K562 (cell line): ENCODE results near the gene MIF. TPM values are rescaled to one million over a fixed set of nuclear protein-coding genes. Genes with fewer than 3 reads are reported as not detected.

ENCODE experiments used
- ATF1 ChIP-seq, 2 experiments: fragments of 450-650 bp in 1 of 2; IDR thresholded peaks; 2 replicates each; pipeline ENCODE4 v1.6.1; 2016; ENCODE audit warnings: missing compliant biosample characterization in 1 of 2, missing genetic modification characterization in 1 of 2
- CREM ChIP-seq: IDR thresholded peaks from 2 replicates; pipeline ENCODE4 v1.6.1; 2014; ENCODE audit warnings: antibody characterized with exemption, low read depth
- E2F6 ChIP-seq, 2 experiments: IDR thresholded peaks; 2 replicates each; pipeline ENCODE4 v1.6.1; 2011; ENCODE audit warnings: borderline replicate concordance in 1 of 2, control low read depth in 1 of 2, low read depth in 1 of 2, low read length in 1 of 2, mild to moderate bottlenecking in 1 of 2, mixed read lengths in 1 of 2, moderate library complexity in 1 of 2; ENCODE audit not compliant: insufficient read depth in 1 of 2, insufficient read length in 1 of 2, poor library complexity in 1 of 2, severe bottlenecking in 1 of 2; ENCODE audit errors: extremely low read depth in 1 of 2
- FOXK2 ChIP-seq, 2 experiments: fragments of 450-650 bp; IDR thresholded peaks in 1 of 2; conservative IDR thresholded peaks in 1 of 2; 2 replicates each; pipeline ENCODE4 v1.6.1; 2016; ENCODE audit warnings: low read depth in 2 of 2, mild to moderate bottlenecking in 1 of 2
- HINFP ChIP-seq: fragments of 450-650 bp; conservative IDR thresholded peaks from 2 replicates; pipeline ENCODE4 v1.6.1; 2016; ENCODE audit warnings: missing genetic modification characterization, low read depth, mild to moderate bottlenecking, control low read depth, missing compliant biosample characterization
- KHSRP ChIP-seq: fragments of 450-650 bp; IDR thresholded peaks from 2 replicates; pipeline ENCODE4 v1.6.1; 2017
- NR2C2 ChIP-seq, 2 experiments: fragments of 200-800 bp in 1 of 2; sonication (Bioruptor generic) in 1 of 2; sonication (generic) in 1 of 2; formaldehyde crosslinking in 1 of 2; IDR thresholded peaks; 2 replicates each; pipeline versions ENCODE4 v1.6.1 to v1.8.0; 2016 to 2022; ENCODE audit warnings: mild to moderate bottlenecking in 1 of 2, missing compliant biosample characterization in 1 of 2, missing genetic modification characterization in 1 of 2, missing genetic modification reagents in 1 of 2
- OTX1 ChIP-seq: fragments of 450-650 bp; formaldehyde crosslinking; IDR thresholded peaks from 2 replicates; pipeline ENCODE4 v1.4.0; 2022; ENCODE audit warnings: mild to moderate bottlenecking
- PHF21A ChIP-seq: fragments of 450-650 bp; IDR thresholded peaks from 2 replicates; pipeline ENCODE4 v1.6.1; 2017; ENCODE audit warnings: low read depth, borderline replicate concordance
- PHF8 ChIP-seq: fragments of 200-600 bp; sonication (generic); IDR thresholded peaks from 2 replicates; pipeline ENCODE4 v1.6.1; 2012; ENCODE audit warnings: mixed run types, mild to moderate bottlenecking, inconsistent platforms, low read length, moderate library complexity, borderline replicate concordance
- PML ChIP-seq: IDR thresholded peaks from 2 replicates; pipeline ENCODE4 v1.6.1; 2012; ENCODE audit warnings: low read length, inconsistent platforms
- PTBP1 ChIP-seq: fragments of 200-400 bp; formaldehyde crosslinking; IDR thresholded peaks from 2 replicates; pipeline ENCODE4 v1.6.1; 2017; ENCODE audit warnings: low read depth, low read length
- polyA plus RNA-seq, 8 experiments: library from polyadenylated mRNA; depleted of rRNA in 4 of 8; stranded (reverse) in 5 of 8; unstranded in 3 of 8; fragments of >200 nt; fragmentation: Nextera tagmentation in 2 of 8; fragmentation: Illumina TruSeq in 1 of 8; extraction: Ambion mirVana in 2 of 8; extraction: Trizol in 1 of 8; gene quantifications; 2 replicates each; pipeline versions ENCODE4 v1.2.1 to v1.2.3, GENCODE V29; 2011 to 2014; ENCODE audit warnings: inconsistent platforms in 1 of 8, missing spikeins in 1 of 8
- total RNA-seq, 7 experiments: library from RNA; depleted of rRNA in 6 of 7; stranded (reverse); fragments of >200 nt in 6 of 7; fragmentation: Illumina TruSeq in 2 of 7; extraction: Trizol in 2 of 7; gene quantifications; 2 replicates each; pipeline versions ENCODE4 v1.2.1 to v1.2.3, GENCODE V29; 2011 to 2021; ENCODE audit warnings: low replicate concordance in 1 of 7
- TF ChIP-seq, protein P1 (sequence below), 2 experiments: fragments of 450-650 bp; IDR thresholded peaks; 2 replicates each; pipeline ENCODE4 v1.6.1; 2016
- TF ChIP-seq, protein P2 (sequence below): sonication (generic); formaldehyde crosslinking; IDR thresholded peaks from 2 replicates; pipeline ENCODE4 v1.8.0; 2022; ENCODE audit warnings: missing genetic modification reagents, mild to moderate bottlenecking, moderate library complexity, borderline replicate concordance

The MIF gene
- total and polyA plus RNA-seq, 9 of the 15 experiments (the other 6 are each of a cell fraction or from before 2014, with no cell fraction given) = 7.4 to 666 (median 193) TPM

DNA sequence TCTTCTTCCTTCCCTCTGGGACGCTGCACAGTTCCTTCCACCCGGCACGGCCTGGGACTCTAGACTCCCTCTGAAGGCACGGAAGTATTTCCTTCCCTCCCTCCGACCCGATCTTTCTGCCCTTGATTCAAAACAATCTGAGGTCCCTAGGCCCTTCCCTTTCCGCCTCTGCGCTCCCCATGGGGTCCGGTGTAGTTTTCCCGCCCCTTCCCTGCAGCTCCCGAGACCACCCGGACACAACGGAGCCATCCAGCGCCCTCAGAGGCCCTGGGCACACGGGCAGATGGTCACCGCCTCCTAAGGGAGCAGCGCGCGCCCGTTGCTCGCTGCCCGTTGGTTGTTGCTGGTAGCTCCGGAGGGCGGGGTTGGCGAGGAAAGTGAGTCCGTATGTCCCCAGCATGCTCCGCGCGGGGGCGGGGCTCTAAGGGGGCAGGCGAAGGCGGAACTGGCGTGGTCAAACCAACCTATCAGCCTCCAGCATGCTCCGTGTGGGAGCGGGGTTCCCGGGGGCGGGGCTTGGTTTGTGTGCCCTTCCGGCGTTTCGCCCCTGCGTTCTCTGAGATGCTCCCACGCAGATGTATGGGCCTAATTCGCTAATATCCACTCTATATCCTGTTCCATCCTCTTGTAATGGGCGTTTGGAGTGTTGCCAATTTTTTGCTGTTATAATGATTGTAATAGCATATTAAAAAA, 19.6 kb downstream of the MIF start (continued):
- TF ChIP-seq PML (peak; percentile 51; the same call in 1 of the 2 replicates), FOXK2 (conservative IDR thresholded peaks at IDR 0.05 in 1 of 2, IDR thresholded peaks at IDR 0.05 in 1 of 2; ENCODE audit: low read depth in 2 of 2) (0 out of 4 replicates have a peak, but pooled peaks of 1 of the 2 experiments have one; percentile 52), ATF1 (CRISPR knock-in tag; IDR thresholded peaks at IDR 0.05) (no peak), ATF1 (tag; IDR thresholded peaks at IDR 0.05) (peak; percentile 31; the same call in 1 of the 2 replicates), PTBP1 (no peak), OTX1 (CRISPR knock-in tag) (0 out of 2 replicates have a peak, but pooled peaks have one; percentile 47), KHSRP (no peak), PHF8 (peak; percentile 71; the same call in 1 of the 2 replicates), HINFP (tag) (0 out of 2 replicates have a peak, but pooled peaks have one; percentile 36), E2F6 (IDR thresholded peaks at IDR 0.05; ENCODE audit: borderline replicate concordance in 1 of 2, extremely low read depth in 1 of 2, insufficient read depth in 1 of 2, insufficient read length in 1 of 2, low read depth in 1 of 2, low read length in 1 of 2, poor library complexity in 1 of 2, severe bottlenecking in 1 of 2) (peak; percentile 16 to 45), PHF21A (no peak), CREM (peak; percentile 23; the same call in 1 of the 2 replicates), NR2C2 (CRISPR knock-in tag; IDR thresholded peaks at IDR 0.05) (no peak), NR2C2 (tag; IDR thresholded peaks at IDR 0.05) (peak; percentile 27; the same call in 1 of the 2 replicates)
- TF ChIP-seq, protein P1, sequence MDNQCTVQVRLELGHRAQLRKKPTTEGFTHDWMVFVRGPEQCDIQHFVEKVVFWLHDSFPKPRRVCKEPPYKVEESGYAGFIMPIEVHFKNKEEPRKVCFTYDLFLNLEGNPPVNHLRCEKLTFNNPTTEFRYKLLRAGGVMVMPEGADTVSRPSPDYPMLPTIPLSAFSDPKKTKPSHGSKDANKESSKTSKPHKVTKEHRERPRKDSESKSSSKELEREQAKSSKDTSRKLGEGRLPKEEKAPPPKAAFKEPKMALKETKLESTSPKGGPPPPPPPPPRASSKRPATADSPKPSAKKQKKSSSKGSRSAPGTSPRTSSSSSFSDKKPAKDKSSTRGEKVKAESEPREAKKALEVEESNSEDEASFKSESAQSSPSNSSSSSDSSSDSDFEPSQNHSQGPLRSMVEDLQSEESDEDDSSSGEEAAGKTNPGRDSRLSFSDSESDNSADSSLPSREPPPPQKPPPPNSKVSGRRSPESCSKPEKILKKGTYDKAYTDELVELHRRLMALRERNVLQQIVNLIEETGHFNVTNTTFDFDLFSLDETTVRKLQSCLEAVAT (IDR thresholded peaks at IDR 0.05) = no peak
- TF ChIP-seq, protein P2, sequence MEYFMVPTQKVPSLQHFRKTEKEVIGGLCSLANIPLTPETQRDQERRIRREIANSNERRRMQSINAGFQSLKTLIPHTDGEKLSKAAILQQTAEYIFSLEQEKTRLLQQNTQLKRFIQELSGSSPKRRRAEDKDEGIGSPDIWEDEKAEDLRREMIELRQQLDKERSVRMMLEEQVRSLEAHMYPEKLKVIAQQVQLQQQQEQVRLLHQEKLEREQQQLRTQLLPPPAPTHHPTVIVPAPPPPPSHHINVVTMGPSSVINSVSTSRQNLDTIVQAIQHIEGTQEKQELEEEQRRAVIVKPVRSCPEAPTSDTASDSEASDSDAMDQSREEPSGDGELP (CRISPR knock-in tag) = peak; percentile 33; the same call in 1 of the 2 replicates
